Measurements from ENCODE around the gene HOXA6.

DNA sequence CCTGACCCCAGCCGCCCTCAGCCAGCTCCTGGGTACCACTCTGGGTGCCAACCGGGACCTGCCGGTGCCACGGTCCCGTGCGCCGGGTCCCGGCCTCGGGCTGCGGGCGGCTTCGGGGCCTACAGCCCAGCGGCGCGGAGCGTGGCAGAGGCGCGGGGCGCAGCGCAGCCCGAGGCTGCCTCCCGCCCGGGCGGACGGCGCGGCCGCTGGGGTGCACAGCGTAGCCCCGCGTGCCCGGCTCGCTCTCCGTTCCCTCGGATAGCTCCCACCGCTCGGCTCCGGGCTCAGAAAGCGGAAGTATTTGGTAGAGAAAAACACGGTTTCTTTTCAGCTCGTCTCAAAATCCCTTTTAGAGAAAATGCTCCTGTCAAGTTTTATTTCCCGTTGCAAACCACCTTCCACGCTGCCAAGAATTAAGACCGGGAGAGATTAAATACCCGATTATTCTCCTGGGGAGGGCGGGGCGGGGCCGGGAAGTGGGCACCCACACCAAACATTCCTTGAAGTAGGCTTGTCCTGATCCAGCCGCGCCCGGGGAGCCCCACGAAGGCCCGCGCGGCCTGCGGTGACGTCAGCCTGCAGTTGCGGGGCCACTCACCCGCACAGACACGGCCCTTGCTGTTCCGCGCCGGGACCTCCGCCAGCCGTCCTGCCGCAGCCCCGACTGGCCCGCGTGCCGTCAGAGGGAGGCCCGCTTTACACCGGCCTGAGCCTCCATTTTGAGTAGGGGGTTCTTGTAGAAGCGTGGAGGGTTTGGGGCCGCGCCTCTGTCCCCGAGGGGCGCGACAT, 45.2 kb upstream of the HOXA6 start:
- TF ChIP-seq, protein P1, sequence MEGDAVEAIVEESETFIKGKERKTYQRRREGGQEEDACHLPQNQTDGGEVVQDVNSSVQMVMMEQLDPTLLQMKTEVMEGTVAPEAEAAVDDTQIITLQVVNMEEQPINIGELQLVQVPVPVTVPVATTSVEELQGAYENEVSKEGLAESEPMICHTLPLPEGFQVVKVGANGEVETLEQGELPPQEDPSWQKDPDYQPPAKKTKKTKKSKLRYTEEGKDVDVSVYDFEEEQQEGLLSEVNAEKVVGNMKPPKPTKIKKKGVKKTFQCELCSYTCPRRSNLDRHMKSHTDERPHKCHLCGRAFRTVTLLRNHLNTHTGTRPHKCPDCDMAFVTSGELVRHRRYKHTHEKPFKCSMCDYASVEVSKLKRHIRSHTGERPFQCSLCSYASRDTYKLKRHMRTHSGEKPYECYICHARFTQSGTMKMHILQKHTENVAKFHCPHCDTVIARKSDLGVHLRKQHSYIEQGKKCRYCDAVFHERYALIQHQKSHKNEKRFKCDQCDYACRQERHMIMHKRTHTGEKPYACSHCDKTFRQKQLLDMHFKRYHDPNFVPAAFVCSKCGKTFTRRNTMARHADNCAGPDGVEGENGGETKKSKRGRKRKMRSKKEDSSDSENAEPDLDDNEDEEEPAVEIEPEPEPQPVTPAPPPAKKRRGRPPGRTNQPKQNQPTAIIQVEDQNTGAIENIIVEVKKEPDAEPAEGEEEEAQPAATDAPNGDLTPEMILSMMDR (IDR thresholded peaks at IDR 0.05; ENCODE audit: poor library complexity, severe bottlenecking) = no peak
- no peak for TF ChIP-seq POLR2AphosphoS5 (IDR thresholded peaks at IDR 0.05)
- TF ChIP-seq, protein P2, sequence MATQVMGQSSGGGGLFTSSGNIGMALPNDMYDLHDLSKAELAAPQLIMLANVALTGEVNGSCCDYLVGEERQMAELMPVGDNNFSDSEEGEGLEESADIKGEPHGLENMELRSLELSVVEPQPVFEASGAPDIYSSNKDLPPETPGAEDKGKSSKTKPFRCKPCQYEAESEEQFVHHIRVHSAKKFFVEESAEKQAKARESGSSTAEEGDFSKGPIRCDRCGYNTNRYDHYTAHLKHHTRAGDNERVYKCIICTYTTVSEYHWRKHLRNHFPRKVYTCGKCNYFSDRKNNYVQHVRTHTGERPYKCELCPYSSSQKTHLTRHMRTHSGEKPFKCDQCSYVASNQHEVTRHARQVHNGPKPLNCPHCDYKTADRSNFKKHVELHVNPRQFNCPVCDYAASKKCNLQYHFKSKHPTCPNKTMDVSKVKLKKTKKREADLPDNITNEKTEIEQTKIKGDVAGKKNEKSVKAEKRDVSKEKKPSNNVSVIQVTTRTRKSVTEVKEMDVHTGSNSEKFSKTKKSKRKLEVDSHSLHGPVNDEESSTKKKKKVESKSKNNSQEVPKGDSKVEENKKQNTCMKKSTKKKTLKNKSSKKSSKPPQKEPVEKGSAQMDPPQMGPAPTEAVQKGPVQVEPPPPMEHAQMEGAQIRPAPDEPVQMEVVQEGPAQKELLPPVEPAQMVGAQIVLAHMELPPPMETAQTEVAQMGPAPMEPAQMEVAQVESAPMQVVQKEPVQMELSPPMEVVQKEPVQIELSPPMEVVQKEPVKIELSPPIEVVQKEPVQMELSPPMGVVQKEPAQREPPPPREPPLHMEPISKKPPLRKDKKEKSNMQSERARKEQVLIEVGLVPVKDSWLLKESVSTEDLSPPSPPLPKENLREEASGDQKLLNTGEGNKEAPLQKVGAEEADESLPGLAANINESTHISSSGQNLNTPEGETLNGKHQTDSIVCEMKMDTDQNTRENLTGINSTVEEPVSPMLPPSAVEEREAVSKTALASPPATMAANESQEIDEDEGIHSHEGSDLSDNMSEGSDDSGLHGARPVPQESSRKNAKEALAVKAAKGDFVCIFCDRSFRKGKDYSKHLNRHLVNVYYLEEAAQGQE (IDR thresholded peaks at IDR 0.05; ENCODE audit: borderline replicate concordance) = no peak

Measured in neural cell (in vitro differentiated cells).